GM12878 (cell line): Measurements from ENCODE around the gene CEP131. TPM values are rescaled to one million over a fixed set of nuclear protein-coding genes. Genes with fewer than 3 reads are reported as not detected.
A peak's percentile ranks its signal among the peaks of the same experiment; 100 is the strongest.

ENCODE experiments used
- ATAC-seq: fragments of 200-7000 bp; cut with Tn5 transposase; 3 replicates; pipeline ENCODE4 v1.9.1; 2020; ENCODE audit warnings: mild to moderate bottlenecking, moderate library complexity
- BruUV-seq: library from RNA; stranded (reverse); fragments of 400-500 nt; replicated peaks from 2 replicates; lab custom pipeline; 2021; lab: Mats Ljungman, UMichigan
- CTCF ChIA-PET: fragments of 300-600 bp; sonication (Branson Sonifier 250); formaldehyde crosslinking; extraction: SDS; loops from one replicate; lab custom pipeline; 2021; ENCODE audit warnings: inconsistent platforms; lab: Yijun Ruan, JAX
- POLR2A ChIA-PET: fragments of 350-600 bp; formaldehyde crosslinking; extraction: SDS; loops from one replicate; lab custom pipeline; 2021; ENCODE audit warnings: inconsistent platforms; lab: Charles Lee
- RAD21 ChIA-PET: fragments of 300-600 bp; sonication (Branson Sonifier 250); formaldehyde crosslinking; loops from one replicate; lab custom pipeline; 2023; ENCODE audit warnings: antibody characterized with exemption; ENCODE audit not compliant: unreplicated experiment; lab: Charles Lee
- SMC1A ChIA-PET: fragments of 300-600 bp; sonication (Branson Sonifier 250); formaldehyde crosslinking; loops from one replicate; lab custom pipeline; 2023; ENCODE audit not compliant: unreplicated experiment, uncharacterized antibody; lab: Charles Lee
- DNase-seq: peaks from one replicate; pipeline ENCODE4 v3.0.0-alpha.2; 2011; ENCODE audit warnings: low read depth, low spot score
- FAIRE-seq: peaks from 3 replicates; lab custom pipeline; 2011; peaks lifted over from hg19 to GRCh38; lab: Jason Lieb, UNC
- H2AFZ ChIP-seq: 2 replicates; pipeline ENCODE4 v1.6.0; 2011; ENCODE audit warnings: low read depth, low read length, control low read depth; ENCODE audit not compliant: control insufficient read depth
- H3K27ac ChIP-seq: 2 replicates; pipeline ENCODE4 v1.5.1; 2011; ENCODE audit warnings: control low read depth; ENCODE audit not compliant: control insufficient read depth, insufficient read depth
- H3K27me3 ChIP-seq, 2 experiments: replicated peaks in 1 of 2; 2 replicates each; pipeline versions ENCODE4 v1.6.0 to v1.6.1; 2011; ENCODE audit warnings: low read length in 1 of 2; ENCODE audit not compliant: control insufficient read depth in 2 of 2, insufficient read depth in 2 of 2
- H3K36me3 ChIP-seq, 2 experiments: 2 replicates each; pipeline ENCODE4 v1.5.1; 2011; ENCODE audit warnings: low read length in 1 of 2; ENCODE audit not compliant: control insufficient read depth in 2 of 2, insufficient read depth in 2 of 2
- H3K4me1 ChIP-seq: 2 replicates; pipeline ENCODE4 v1.6.1; 2011; ENCODE audit warnings: mild to moderate bottlenecking, low read length, moderate library complexity, mixed read lengths; ENCODE audit not compliant: control insufficient read depth, insufficient read depth
- H3K4me2 ChIP-seq: 2 replicates; pipeline ENCODE4 v1.6.0; 2011; ENCODE audit warnings: control low read depth; ENCODE audit not compliant: control insufficient read depth, insufficient read depth
- H3K4me3 ChIP-seq: fragments of 200-600 bp; sonication (generic); 2 replicates; pipeline ENCODE4 v1.5.1; 2016
- H3K79me2 ChIP-seq: 2 replicates; pipeline ENCODE4 v1.6.0; 2011; ENCODE audit warnings: low read length; ENCODE audit not compliant: control insufficient read depth, insufficient read depth
- H3K9ac ChIP-seq: 2 replicates; pipeline ENCODE4 v1.8.0; 2011; ENCODE audit warnings: low read length, control low read depth, mixed read lengths; ENCODE audit not compliant: control insufficient read depth, insufficient read depth
- H3K9me3 ChIP-seq: replicated peaks from 3 replicates; pipeline ENCODE4 v1.5.1; 2011; ENCODE audit warnings: mild to moderate bottlenecking, low read length; ENCODE audit not compliant: control insufficient read depth, insufficient read depth
- H4K20me1 ChIP-seq: 2 replicates; pipeline ENCODE4 v1.6.0; 2011; ENCODE audit not compliant: control insufficient read depth, insufficient read depth
- BHLHE40 ChIP-seq, 2 experiments: fragments of 450-650 bp in 1 of 2; IDR thresholded peaks; 2 replicates each; pipeline ENCODE4 v1.6.1; 2011 to 2017; ENCODE audit warnings: low read depth in 2 of 2, borderline replicate concordance in 1 of 2, improper control_type of control experiment in 1 of 2, low read length in 1 of 2, mild to moderate bottlenecking in 1 of 2
- JUND ChIP-seq: IDR thresholded peaks from 2 replicates; pipeline ENCODE4 v1.6.1; 2012; ENCODE audit warnings: low read depth, mild to moderate bottlenecking, low read length, improper control_type of control experiment, moderate library complexity
- PAX5 ChIP-seq: IDR thresholded peaks from 2 replicates; pipeline ENCODE4 v1.6.1; 2011; ENCODE audit warnings: low read depth, low read length, borderline replicate concordance
- SREBF2 ChIP-seq: IDR thresholded peaks from 2 replicates; pipeline ENCODE4 v1.6.1; 2012; ENCODE audit warnings: mild to moderate bottlenecking, low read length
- WGBS: methylation state at CpG from one replicate; pipeline ENCODE4 v1.1.6; 2016; ENCODE audit warnings: low lambda C conversion rate; ENCODE audit not compliant: insufficient replicate concordance, insufficient coverage; ENCODE audit errors: missing lambda C conversion rate; 5-methylcytosine and 5-hydroxymethylcytosine counted together
- in situ Hi-C: fragments of 300-500 bp; cut with MboI; formaldehyde crosslinking; loops from 9 replicates; pipeline ENCODE4 v1.14.3; 2018; ENCODE audit warnings: mixed read lengths
- intact Hi-C: fragments of 100-400 bp; cut with micrococcal nuclease; formaldehyde crosslinking; loops from one replicate; pipeline ENCODE4 v1.14.2; 2022; ENCODE audit not compliant: unreplicated experiment
- polyA plus RNA-seq, 11 experiments: library from polyadenylated mRNA; depleted of rRNA in 4 of 11; unstranded in 6 of 11; stranded (reverse) in 5 of 11; fragments of >200 nt; fragmentation: Nextera tagmentation in 4 of 11; fragmentation: Illumina TruSeq in 1 of 11; extraction: Ambion mirVana in 4 of 11; extraction: Trizol in 1 of 11; gene quantifications; 1 replicate in 1 of 11; 2 replicates in 10 of 11; pipeline versions ENCODE4 v1.2.1 to v1.2.3, GENCODE V29; 2011 to 2016; ENCODE audit warnings: inconsistent platforms in 2 of 11, missing spikeins in 2 of 11, low read depth in 1 of 11
- total RNA-seq, 4 experiments: library from RNA; depleted of rRNA in 3 of 4; stranded (reverse); fragments of >200 nt in 3 of 4; fragmentation: Illumina TruSeq in 1 of 4; extraction: Trizol in 1 of 4; gene quantifications; 2 replicates each; pipeline versions ENCODE4 v1.2.1 to v1.2.3, GENCODE V29; 2013 to 2021
- TF ChIP-seq, protein P1 (sequence below): IDR thresholded peaks from 2 replicates; pipeline ENCODE4 v1.6.1; 2012; ENCODE audit warnings: low read length, inconsistent platforms
- TF ChIP-seq, protein P2 (sequence below): fragments of 450-650 bp; IDR thresholded peaks from 2 replicates; pipeline ENCODE4 v1.6.1; 2017; ENCODE audit warnings: antibody characterized with exemption, mild to moderate bottlenecking, moderate library complexity

Gene CEP131
- total and polyA plus RNA-seq, 10 of the 15 experiments (the other 5 are each of a cell fraction or from before 2014, with no cell fraction given) = 0.05 to 17.3 (median 6.7) TPM

DNA sequence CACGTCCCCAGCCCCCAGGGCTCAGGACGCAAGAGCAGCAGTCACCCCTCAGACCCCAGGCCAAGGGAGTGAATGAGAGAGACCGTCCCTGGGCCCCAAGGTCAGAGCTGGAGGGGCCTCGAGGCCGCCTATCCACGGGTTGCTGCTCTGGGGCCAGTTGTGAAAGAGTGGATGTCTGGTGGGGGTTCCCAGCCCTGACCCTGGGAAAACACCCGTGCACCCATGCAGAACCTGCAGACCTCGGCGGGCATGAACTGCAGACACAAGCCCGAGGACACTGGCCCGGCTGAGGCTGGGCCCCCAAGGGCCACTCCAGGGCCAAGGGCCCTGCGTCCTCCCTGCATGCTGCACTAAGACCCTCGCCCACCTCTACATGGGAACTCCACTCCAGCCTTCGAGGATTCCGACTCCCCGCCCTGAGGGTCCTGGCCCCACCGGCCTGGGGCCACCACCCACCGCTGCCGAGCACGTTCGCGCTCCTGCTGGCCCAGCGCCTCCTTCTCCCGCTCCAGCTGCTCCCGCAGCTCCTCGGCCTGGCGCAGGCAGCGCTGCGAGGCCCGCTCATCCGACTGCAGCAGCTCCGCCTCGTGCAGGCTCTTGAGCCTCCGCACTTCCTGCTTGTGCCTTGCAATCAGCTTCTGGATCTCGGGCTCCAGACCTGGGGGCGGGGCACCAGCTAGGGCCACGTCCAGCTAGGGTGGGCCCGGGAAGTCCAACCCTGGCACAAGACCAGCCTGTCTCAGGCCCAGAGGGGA, 29.1 kb downstream of the CEP131 start:
- H4K20me1 ChIP-seq = no peaks in the 10 kb centered on the region
- WGBS = 68% methylated on average over 31 of the region's 38 CpGs
- POLR2A ChIA-PET = no interaction called here
- ATAC-seq = peak; percentile 83
- CTCF ChIA-PET = no interaction called here
- intact Hi-C loops (no loop called here), in situ Hi-C loops (no loop called here)
- DNase-seq = no peak
- H3K4me2 ChIP-seq = no peak overlapping the region
- no peak for FAIRE-seq
- BruUV-seq = no TSS peak
- SMC1A ChIA-PET = no interaction called here
- H3K27me3 ChIP-seq = no peaks in the 10 kb centered on the region
- H3K9ac ChIP-seq = no peak overlapping the region
- no peak overlapping the region for H2AFZ ChIP-seq
- TF ChIP-seq JUND = no peak
- 0 out of 2 replicates have a peak, but pooled peaks have one; percentile 51 for TF ChIP-seq PAX5
- H3K4me3 ChIP-seq = no peak overlapping the region
- no peaks in the 10 kb centered on the region for H3K79me2 ChIP-seq
- RAD21 ChIA-PET = no interaction called here
- H3K9me3 ChIP-seq = no peaks in the 10 kb centered on the region
- H3K27ac ChIP-seq = no peak overlapping the region
- peaks cover 0 to 5% of the 10 kb centered on the region in 2 experiments; a peak in 2 of 4 replicates for H3K36me3 ChIP-seq
- H3K4me1 ChIP-seq = peaks cover 3% of the 10 kb centered on the region; the same call in 1 of the 2 replicates

DNA sequence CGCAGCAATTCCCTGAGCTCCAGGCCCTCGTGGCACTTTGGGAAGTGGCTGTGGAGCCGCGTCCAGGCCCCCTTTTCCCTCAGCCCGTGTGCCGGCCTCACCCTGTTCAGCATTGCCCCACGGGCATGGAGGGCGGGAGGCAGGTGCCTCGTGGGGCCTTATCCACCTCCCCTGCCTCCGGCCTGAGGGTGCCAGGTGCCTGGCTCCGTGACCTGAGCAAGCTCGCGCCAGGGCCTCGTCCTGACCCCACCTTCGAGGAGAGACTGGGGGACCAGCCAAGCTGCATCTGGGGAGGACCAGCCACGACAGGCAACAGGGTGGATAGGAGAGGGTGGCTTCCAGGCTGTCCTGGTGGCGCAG, 29.7 kb downstream of the CEP131 start:
- Histone ChIP-seq H3K4me2 (no peak overlapping the region), H3K4me1 (peaks cover 3% of the 10 kb centered on the region; the same call in 1 of the 2 replicates), H3K36me3 (peaks cover 0 to 5% of the 10 kb centered on the region in 2 experiments; a peak in 2 of 4 replicates), H3K9ac (no peak overlapping the region), H4K20me1 (no peaks in the 10 kb centered on the region), H3K4me3 (no peak overlapping the region), H3K27ac (no peak overlapping the region), H3K9me3 (no peaks in the 10 kb centered on the region), H2AFZ (no peak overlapping the region), H3K27me3 (no peaks in the 10 kb centered on the region), H3K79me2 (no peaks in the 10 kb centered on the region)
- FAIRE-seq (no peak), ATAC-seq (no peak), DNase-seq (no peak)
- RAD21 ChIA-PET = no interaction called here
- BruUV-seq = no TSS peak
- SMC1A ChIA-PET = no interaction called here
- in situ Hi-C loops (no loop called here), intact Hi-C loops (no loop called here)
- no peak for TF ChIP-seq BHLHE40 (IDR thresholded peaks at IDR 0.05; ENCODE audit: borderline replicate concordance in 1 of 2, low read depth in 2 of 2, low read length in 1 of 2)
- TF ChIP-seq SREBF2 = no peak
- TF ChIP-seq, protein P1, sequence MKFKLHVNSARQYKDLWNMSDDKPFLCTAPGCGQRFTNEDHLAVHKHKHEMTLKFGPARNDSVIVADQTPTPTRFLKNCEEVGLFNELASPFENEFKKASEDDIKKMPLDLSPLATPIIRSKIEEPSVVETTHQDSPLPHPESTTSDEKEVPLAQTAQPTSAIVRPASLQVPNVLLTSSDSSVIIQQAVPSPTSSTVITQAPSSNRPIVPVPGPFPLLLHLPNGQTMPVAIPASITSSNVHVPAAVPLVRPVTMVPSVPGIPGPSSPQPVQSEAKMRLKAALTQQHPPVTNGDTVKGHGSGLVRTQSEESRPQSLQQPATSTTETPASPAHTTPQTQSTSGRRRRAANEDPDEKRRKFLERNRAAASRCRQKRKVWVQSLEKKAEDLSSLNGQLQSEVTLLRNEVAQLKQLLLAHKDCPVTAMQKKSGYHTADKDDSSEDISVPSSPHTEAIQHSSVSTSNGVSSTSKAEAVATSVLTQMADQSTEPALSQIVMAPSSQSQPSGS = no peak
- TF ChIP-seq, protein P2, sequence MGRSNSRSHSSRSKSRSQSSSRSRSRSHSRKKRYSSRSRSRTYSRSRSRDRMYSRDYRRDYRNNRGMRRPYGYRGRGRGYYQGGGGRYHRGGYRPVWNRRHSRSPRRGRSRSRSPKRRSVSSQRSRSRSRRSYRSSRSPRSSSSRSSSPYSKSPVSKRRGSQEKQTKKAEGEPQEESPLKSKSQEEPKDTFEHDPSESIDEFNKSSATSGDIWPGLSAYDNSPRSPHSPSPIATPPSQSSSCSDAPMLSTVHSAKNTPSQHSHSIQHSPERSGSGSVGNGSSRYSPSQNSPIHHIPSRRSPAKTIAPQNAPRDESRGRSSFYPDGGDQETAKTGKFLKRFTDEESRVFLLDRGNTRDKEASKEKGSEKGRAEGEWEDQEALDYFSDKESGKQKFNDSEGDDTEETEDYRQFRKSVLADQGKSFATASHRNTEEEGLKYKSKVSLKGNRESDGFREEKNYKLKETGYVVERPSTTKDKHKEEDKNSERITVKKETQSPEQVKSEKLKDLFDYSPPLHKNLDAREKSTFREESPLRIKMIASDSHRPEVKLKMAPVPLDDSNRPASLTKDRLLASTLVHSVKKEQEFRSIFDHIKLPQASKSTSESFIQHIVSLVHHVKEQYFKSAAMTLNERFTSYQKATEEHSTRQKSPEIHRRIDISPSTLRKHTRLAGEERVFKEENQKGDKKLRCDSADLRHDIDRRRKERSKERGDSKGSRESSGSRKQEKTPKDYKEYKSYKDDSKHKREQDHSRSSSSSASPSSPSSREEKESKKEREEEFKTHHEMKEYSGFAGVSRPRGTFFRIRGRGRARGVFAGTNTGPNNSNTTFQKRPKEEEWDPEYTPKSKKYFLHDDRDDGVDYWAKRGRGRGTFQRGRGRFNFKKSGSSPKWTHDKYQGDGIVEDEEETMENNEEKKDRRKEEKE = no peak
- 79% methylated on average over 12 of the region's 17 CpGs for WGBS
- POLR2A ChIA-PET = no interaction called here
- CTCF ChIA-PET = no interaction called here
